ENCODE data around the gene VSTM4. TPM values are rescaled to one million over a fixed set of nuclear protein-coding genes. Genes with fewer than 3 reads are reported as not detected.

VSTM4 gene
- polyA plus RNA-seq, 1 of the 3 experiments (the other 2 are of a cell fraction), result 0.39 TPM

DNA sequence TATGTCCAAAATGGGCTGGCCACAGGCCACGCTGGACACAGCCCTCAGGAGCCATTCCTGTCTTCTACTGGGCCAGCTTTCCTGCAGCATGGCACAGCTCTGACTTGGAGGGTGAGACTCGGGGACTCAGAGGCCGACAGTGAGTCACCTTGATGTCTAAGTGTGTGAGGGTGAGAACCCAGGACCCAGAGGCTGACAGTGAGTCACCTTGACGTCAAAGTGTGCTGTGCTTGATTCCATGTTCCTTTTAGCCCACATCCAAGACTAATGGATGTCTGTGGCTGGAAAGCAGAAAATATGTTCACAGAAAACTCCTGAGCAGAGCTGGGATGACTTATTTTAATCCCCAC lies 24.5 kb upstream of the VSTM4 start:
- Histone ChIP-seq H3K27me3 (ENCODE audit: insufficient read depth) (no peaks in the 10 kb centered on the region), H3K79me2 (ENCODE audit: insufficient read depth) (no peaks in the 10 kb centered on the region), H3K9ac (peak overlapping the region; percentile 21; the same call in 1 of the 2 replicates), H3K27ac (ENCODE audit: low read depth in 2 of 2, low read length in 1 of 2) (peak overlapping the region in 1 of 2 experiments; percentile 62; a peak in 2 of 4 replicates), H3K4me1 (ENCODE audit: control insufficient read depth in 1 of 2, insufficient read depth in 2 of 2, low read depth in 1 of 2, low read length in 1 of 2) (peaks cover 0 to 26% of the 10 kb centered on the region in 2 experiments; a peak in 2 of 4 replicates), H3K9me2 (no peaks in the 10 kb centered on the region), H3K4me2 (no peak overlapping the region), H3F3A (replicated peaks; ENCODE audit: insufficient read depth) (peaks cover 3% of the 10 kb centered on the region), H3K36me3 (replicated peaks in 1 of 2; ENCODE audit: control insufficient read depth in 1 of 2, insufficient read depth in 2 of 2, low read length in 1 of 2) (no peaks in the 10 kb centered on the region), H4K20me1 (ENCODE audit: insufficient read depth) (no peaks in the 10 kb centered on the region), H2AFZ (ENCODE audit: low read depth) (no peak overlapping the region), H3K4me3 (ENCODE audit: low read depth in 2 of 2, low read length in 1 of 2) (no peak overlapping the region), H3K9me3 (no peaks in the 10 kb centered on the region)
- POLR2A ChIA-PET, result no interaction called here
- 27% methylated on average over 3 of the region's 4 CpGs for WGBS (ENCODE audit: low lambda C conversion rate)
- DNase-seq, result no peak
- CTCF ChIA-PET, result no interaction called here
- TF ChIP-seq RAD21 (IDR thresholded peaks at IDR 0.05; ENCODE audit: low read length) (no peak), EZH2phosphoT487 (IDR thresholded peaks at IDR 0.05; ENCODE audit: borderline replicate concordance, low read depth) (no peak), MEF2A (IDR thresholded peaks at IDR 0.05; ENCODE audit: borderline replicate concordance, low read depth) (no peak), NFIC (IDR thresholded peaks at IDR 0.05; ENCODE audit: borderline replicate concordance) (no peak), GABPA (IDR thresholded peaks at IDR 0.05; ENCODE audit: low read depth) (no peak)
- TF ChIP-seq, protein P1, sequence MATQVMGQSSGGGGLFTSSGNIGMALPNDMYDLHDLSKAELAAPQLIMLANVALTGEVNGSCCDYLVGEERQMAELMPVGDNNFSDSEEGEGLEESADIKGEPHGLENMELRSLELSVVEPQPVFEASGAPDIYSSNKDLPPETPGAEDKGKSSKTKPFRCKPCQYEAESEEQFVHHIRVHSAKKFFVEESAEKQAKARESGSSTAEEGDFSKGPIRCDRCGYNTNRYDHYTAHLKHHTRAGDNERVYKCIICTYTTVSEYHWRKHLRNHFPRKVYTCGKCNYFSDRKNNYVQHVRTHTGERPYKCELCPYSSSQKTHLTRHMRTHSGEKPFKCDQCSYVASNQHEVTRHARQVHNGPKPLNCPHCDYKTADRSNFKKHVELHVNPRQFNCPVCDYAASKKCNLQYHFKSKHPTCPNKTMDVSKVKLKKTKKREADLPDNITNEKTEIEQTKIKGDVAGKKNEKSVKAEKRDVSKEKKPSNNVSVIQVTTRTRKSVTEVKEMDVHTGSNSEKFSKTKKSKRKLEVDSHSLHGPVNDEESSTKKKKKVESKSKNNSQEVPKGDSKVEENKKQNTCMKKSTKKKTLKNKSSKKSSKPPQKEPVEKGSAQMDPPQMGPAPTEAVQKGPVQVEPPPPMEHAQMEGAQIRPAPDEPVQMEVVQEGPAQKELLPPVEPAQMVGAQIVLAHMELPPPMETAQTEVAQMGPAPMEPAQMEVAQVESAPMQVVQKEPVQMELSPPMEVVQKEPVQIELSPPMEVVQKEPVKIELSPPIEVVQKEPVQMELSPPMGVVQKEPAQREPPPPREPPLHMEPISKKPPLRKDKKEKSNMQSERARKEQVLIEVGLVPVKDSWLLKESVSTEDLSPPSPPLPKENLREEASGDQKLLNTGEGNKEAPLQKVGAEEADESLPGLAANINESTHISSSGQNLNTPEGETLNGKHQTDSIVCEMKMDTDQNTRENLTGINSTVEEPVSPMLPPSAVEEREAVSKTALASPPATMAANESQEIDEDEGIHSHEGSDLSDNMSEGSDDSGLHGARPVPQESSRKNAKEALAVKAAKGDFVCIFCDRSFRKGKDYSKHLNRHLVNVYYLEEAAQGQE (IDR thresholded peaks at IDR 0.05; ENCODE audit: low read depth, low read length), result no peak

DNA sequence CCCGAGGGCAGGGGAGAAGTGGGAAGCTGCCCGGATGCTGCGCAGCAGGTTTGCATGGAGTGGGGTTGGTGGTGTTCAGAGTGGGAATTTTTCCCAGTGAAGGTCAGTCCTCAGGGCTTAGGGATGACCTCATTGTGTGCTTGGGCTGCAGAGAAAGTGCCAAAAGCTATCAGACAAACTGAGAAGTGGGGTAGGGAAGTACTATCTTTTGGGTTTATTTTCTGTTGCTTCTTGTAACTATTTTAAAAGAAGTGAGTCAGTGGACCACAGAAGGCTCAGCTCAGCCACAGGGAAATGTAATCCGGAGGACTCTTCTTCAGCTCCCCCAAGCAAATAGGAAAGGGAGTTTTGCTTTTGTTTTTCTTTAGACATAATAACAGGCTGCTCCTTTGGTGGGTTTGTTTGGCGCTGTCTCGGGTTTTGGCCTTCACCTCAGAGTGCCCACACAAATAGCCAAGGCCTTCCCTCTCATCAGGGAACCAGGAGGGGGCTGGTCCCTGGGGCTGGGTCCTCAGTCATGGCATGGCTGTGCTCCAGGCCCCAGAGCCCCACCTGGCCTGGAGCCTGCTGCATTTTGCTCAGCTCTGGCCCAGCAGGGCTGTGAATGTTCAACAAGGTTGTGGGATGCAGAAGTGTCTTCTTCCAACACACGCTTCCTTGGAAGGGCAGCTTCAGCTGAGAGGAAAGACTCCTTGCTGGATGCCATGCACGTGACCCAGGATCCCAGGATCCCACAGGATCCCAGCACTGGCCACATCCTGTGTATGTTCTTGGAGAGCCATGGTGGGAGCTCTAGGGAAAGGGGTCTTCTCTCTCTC lies 23.9 kb upstream of the VSTM4 start:
- Histone ChIP-seq H3K4me1 (ENCODE audit: control insufficient read depth in 1 of 2, insufficient read depth in 2 of 2, low read depth in 1 of 2, low read length in 1 of 2) (peaks cover 0 to 21% of the 10 kb centered on the region in 2 experiments; a peak in 2 of 4 replicates), H2AFZ (ENCODE audit: low read depth) (no peak overlapping the region), H4K20me1 (ENCODE audit: insufficient read depth) (no peaks in the 10 kb centered on the region), H3K9me2 (no peaks in the 10 kb centered on the region), H3K79me2 (ENCODE audit: insufficient read depth) (no peaks in the 10 kb centered on the region), H3K36me3 (replicated peaks in 1 of 2; ENCODE audit: control insufficient read depth in 1 of 2, insufficient read depth in 2 of 2, low read length in 1 of 2) (no peaks in the 10 kb centered on the region), H3K9ac (peak overlapping the region; percentile 21; the same call in 1 of the 2 replicates), H3F3A (replicated peaks; ENCODE audit: insufficient read depth) (peaks cover 3% of the 10 kb centered on the region), H3K9me3 (no peaks in the 10 kb centered on the region), H3K4me3 (ENCODE audit: low read depth in 2 of 2, low read length in 1 of 2) (no peak overlapping the region), H3K4me2 (no peak overlapping the region), H3K27me3 (ENCODE audit: insufficient read depth) (no peaks in the 10 kb centered on the region), H3K27ac (ENCODE audit: low read depth in 2 of 2, low read length in 1 of 2) (peak overlapping the region in 1 of 2 experiments; percentile 62; a peak in 2 of 4 replicates)
- CTCF ChIA-PET, result interaction anchor here (1.1 to 1.3 kb wide), 2 partner anchors 10 to 158 kb away, joined by 3 to 5 read pairs; no protein-coding TSS in a partner anchor
- POLR2A ChIA-PET, result no interaction called here
- WGBS (ENCODE audit: low lambda C conversion rate), result 42% methylated on average over 6 of the region's 8 CpGs
- DNase-seq, result no peak
- no peak for TF ChIP-seq GABPA (IDR thresholded peaks at IDR 0.05; ENCODE audit: low read depth)
